ENCODE data around the gene RAE1.

DNA sequence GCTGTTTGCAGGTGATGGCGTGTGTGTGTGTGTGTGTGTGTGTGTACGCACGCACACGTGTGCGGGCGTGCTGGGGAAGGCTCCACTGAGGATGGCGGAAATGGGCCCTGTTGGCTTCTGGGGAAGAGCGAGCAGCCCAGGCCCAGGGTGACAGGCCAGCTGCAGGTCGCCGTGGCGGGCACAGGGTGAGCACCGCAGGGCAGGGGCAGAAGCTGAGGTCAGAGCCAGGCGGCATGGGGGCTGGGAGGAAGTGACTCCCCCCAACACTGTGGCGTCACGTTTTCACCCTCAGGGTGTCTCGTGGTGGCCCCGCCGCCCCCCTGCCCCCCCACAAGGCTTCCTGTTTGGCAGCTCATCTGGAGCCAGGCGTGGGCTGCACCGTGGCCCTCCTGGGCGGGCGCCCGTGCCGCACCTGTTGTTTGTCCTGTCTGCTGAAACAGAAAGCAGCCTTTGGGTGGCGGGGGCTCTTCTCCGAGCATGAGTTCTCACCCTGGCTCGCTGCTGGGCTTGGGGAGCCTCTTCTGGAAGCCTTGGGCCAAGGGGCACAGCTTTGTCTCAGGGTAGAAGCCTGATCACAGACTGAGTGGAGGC lies 47.3 kb downstream of the RAE1 start:
- TF ChIP-seq POLR2A (IDR thresholded peaks at IDR 0.05; ENCODE audit: low read depth, low read length), result no peak
- TF ChIP-seq, protein P1, sequence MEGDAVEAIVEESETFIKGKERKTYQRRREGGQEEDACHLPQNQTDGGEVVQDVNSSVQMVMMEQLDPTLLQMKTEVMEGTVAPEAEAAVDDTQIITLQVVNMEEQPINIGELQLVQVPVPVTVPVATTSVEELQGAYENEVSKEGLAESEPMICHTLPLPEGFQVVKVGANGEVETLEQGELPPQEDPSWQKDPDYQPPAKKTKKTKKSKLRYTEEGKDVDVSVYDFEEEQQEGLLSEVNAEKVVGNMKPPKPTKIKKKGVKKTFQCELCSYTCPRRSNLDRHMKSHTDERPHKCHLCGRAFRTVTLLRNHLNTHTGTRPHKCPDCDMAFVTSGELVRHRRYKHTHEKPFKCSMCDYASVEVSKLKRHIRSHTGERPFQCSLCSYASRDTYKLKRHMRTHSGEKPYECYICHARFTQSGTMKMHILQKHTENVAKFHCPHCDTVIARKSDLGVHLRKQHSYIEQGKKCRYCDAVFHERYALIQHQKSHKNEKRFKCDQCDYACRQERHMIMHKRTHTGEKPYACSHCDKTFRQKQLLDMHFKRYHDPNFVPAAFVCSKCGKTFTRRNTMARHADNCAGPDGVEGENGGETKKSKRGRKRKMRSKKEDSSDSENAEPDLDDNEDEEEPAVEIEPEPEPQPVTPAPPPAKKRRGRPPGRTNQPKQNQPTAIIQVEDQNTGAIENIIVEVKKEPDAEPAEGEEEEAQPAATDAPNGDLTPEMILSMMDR (IDR thresholded peaks at IDR 0.05; ENCODE audit: extremely low read depth in 1 of 2, insufficient read depth in 1 of 2, low read depth in 1 of 2, low read length in 2 of 2), result no peak
- TF ChIP-seq, protein P2, sequence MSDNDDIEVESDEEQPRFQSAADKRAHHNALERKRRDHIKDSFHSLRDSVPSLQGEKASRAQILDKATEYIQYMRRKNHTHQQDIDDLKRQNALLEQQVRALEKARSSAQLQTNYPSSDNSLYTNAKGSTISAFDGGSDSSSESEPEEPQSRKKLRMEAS (IDR thresholded peaks at IDR 0.05; ENCODE audit: insufficient read depth, insufficient read length), result no peak
- no peak for TF ChIP-seq POLR2AphosphoS5 (IDR thresholded peaks at IDR 0.05; ENCODE audit: insufficient read depth, low read depth, low read length)
